Parathyroid adenoma (tissue), 2 donors: ENCODE data around the gene SMIM15.
"Not testable (repeated sequence)": the region's sequence is repeated elsewhere in the genome, so short reads cannot be mapped to it uniquely, and the experiment has no call there.

Source experiments
- H2AFZ ChIP-seq: fragments of 300-600 bp; sonication (generic); one replicate; pipeline ENCODE4 v1.7.0; 2017; ENCODE audit warnings: antibody characterized with exemption, mild to moderate bottlenecking
- H3K27ac ChIP-seq: fragments of 300-600 bp; sonication (generic); one replicate; pipeline ENCODE4 v1.7.0; 2017
- H3K27me3 ChIP-seq: fragments of 300-600 bp; sonication (generic); one replicate; pipeline ENCODE4 v1.7.0; 2017; ENCODE audit warnings: low read length; ENCODE audit not compliant: control insufficient read depth, insufficient read depth
- H3K36me3 ChIP-seq: fragments of 300-600 bp; sonication (generic); one replicate; pipeline ENCODE4 v1.7.0; 2017; ENCODE audit warnings: low read length; ENCODE audit not compliant: control insufficient read depth, insufficient read depth
- H3K4me1 ChIP-seq: fragments of 300-600 bp; sonication (generic); one replicate; pipeline ENCODE4 v1.7.0; 2017; ENCODE audit warnings: control low read depth
- H3K4me2 ChIP-seq: fragments of 300-600 bp; sonication (generic); one replicate; pipeline ENCODE4 v1.7.0; 2017; ENCODE audit warnings: low read length
- H3K4me3 ChIP-seq: fragments of 300-600 bp; sonication (generic); one replicate; pipeline ENCODE4 v1.7.0; 2017; ENCODE audit warnings: low read depth, low read length
- H3K79me2 ChIP-seq: fragments of 300-600 bp; sonication (generic); one replicate; pipeline ENCODE4 v1.7.0; 2017; ENCODE audit warnings: control low read depth
- H3K9ac ChIP-seq: fragments of 300-600 bp; sonication (generic); one replicate; pipeline ENCODE4 v1.7.0; 2017; ENCODE audit warnings: mild to moderate bottlenecking
- H3K9me3 ChIP-seq: fragments of 300-600 bp; sonication (generic); one replicate; pipeline ENCODE4 v1.7.0; 2017; ENCODE audit warnings: low read length; ENCODE audit not compliant: control insufficient read depth
- CTCF ChIP-seq: fragments of 300-600 bp; sonication (generic); IDR thresholded peaks from one replicate; pipeline ENCODE4 v1.7.0; 2017; ENCODE audit warnings: antibody characterized with exemption, mild to moderate bottlenecking
- donor health status: primary hyperparathyroidism.

The SMIM15 gene

GRCh38 chr5:61200582-61201155 lies 38.4 kb upstream of the SMIM15 start:
- no peaks in the 10 kb centered on the region for H3K36me3 ChIP-seq
- H2AFZ ChIP-seq, result no peak overlapping the region

GRCh38 chr5:61198606-61199005 lies 36.3 kb upstream of the SMIM15 start:
- H3K27me3 ChIP-seq, result no peaks in the 10 kb centered on the region
- H3K4me2 ChIP-seq, result no peak overlapping the region
- H2AFZ ChIP-seq, result no peak overlapping the region
- no peaks in the 10 kb centered on the region for H3K4me1 ChIP-seq
- H3K79me2 ChIP-seq, result no peaks in the 10 kb centered on the region
- no peaks in the 10 kb centered on the region for H3K9me3 ChIP-seq
- no peak for TF ChIP-seq CTCF
- no peaks in the 10 kb centered on the region for H3K36me3 ChIP-seq
- no peak overlapping the region for H3K9ac ChIP-seq
- H3K4me3 ChIP-seq, result no peak overlapping the region
- H3K27ac ChIP-seq, result no peak overlapping the region

More at GRCh38 chr5:61200582-61201155, 38.4 kb upstream of the SMIM15 start:
- TF ChIP-seq CTCF, result no peak
- Histone ChIP-seq H3K4me1 (no peaks in the 10 kb centered on the region), H3K4me2 (no peak overlapping the region), H3K4me3 (no peak overlapping the region), H3K27ac (no peak overlapping the region), H3K27me3 (no peaks in the 10 kb centered on the region), H3K9ac (no peak overlapping the region), H3K79me2 (no peaks in the 10 kb centered on the region), H3K9me3 (no peaks in the 10 kb centered on the region)

- H3K79me2 ChIP-seq, H3K9me3 ChIP-seq, H3K27ac ChIP-seq, H2AFZ ChIP-seq, H3K9ac ChIP-seq, H3K4me2 ChIP-seq, H3K27me3 ChIP-seq, H3K36me3 ChIP-seq, H3K4me1 ChIP-seq, H3K4me3 ChIP-seq: not testable (repeated sequence)
These were observed 25.6 kb upstream of the SMIM15 start for GRCh38 chr5:61187826-61188225.

GRCh38 chr5:61187352-61187751 lies 25.1 kb upstream of the SMIM15 start:
- H3K27ac ChIP-seq, H3K79me2 ChIP-seq, H3K9me3 ChIP-seq, H3K36me3 ChIP-seq, H3K4me2 ChIP-seq, H3K4me1 ChIP-seq, H3K27me3 ChIP-seq, H2AFZ ChIP-seq, H3K4me3 ChIP-seq, H3K9ac ChIP-seq: not testable (repeated sequence)

GRCh38 chr5:61186634-61187033 lies 24.4 kb upstream of the SMIM15 start:
- no peak overlapping the region for H2AFZ ChIP-seq
- H3K4me2 ChIP-seq, result no peak overlapping the region
- no peak overlapping the region for H3K27ac ChIP-seq
- H3K9me3 ChIP-seq, result no peaks in the 10 kb centered on the region
- no peaks in the 10 kb centered on the region for H3K36me3 ChIP-seq
- no peaks in the 10 kb centered on the region for H3K79me2 ChIP-seq
- no peak overlapping the region for H3K4me3 ChIP-seq
- peaks cover 4% of the 10 kb centered on the region for H3K4me1 ChIP-seq
- no peaks in the 10 kb centered on the region for H3K27me3 ChIP-seq
- no peak overlapping the region for H3K9ac ChIP-seq
- no peak for TF ChIP-seq CTCF

GRCh38 chr5:61184708-61185107 lies 22.4 kb upstream of the SMIM15 start:
- Histone ChIP-seq H3K9me3 (no peaks in the 10 kb centered on the region), H3K4me3 (no peak overlapping the region), H3K9ac (no peak overlapping the region), H3K27me3 (no peaks in the 10 kb centered on the region), H3K4me2 (no peak overlapping the region), H3K27ac (no peak overlapping the region), H3K4me1 (peaks cover 4% of the 10 kb centered on the region), H3K36me3 (no peaks in the 10 kb centered on the region), H3K79me2 (no peaks in the 10 kb centered on the region), H2AFZ (no peak overlapping the region)
- TF ChIP-seq CTCF, result no peak
